NOMO-1 treated with dmso at 0.1 percent for 144 hours (cell line): ENCODE results near the gene FAM228A.
"Not testable (repeated sequence)": the region's sequence is repeated elsewhere in the genome, so short reads cannot be mapped to it uniquely, and the experiment has no call there.

Experiments used
- DNase-seq: peaks from one replicate; lab custom pipeline; 2025; ENCODE audit not compliant: unreplicated experiment; lab: John Stamatoyannopoulos, UW

FAM228A gene

GRCh38 chr2:24190503-24190902 is 15.7 kb downstream of the FAM228A start:
- no peak for DNase-seq

- no peak for DNase-seq
Measured at GRCh38 chr2:24191156-24191555, 16.3 kb downstream of the FAM228A start.

GRCh38 chr2:24191848-24192247 is 17.0 kb downstream of the FAM228A start:
- DNase-seq: no peak

GRCh38 chr2:24197213-24197612 is 22.4 kb downstream of the FAM228A start:
- not testable (repeated sequence) for DNase-seq

DNA sequence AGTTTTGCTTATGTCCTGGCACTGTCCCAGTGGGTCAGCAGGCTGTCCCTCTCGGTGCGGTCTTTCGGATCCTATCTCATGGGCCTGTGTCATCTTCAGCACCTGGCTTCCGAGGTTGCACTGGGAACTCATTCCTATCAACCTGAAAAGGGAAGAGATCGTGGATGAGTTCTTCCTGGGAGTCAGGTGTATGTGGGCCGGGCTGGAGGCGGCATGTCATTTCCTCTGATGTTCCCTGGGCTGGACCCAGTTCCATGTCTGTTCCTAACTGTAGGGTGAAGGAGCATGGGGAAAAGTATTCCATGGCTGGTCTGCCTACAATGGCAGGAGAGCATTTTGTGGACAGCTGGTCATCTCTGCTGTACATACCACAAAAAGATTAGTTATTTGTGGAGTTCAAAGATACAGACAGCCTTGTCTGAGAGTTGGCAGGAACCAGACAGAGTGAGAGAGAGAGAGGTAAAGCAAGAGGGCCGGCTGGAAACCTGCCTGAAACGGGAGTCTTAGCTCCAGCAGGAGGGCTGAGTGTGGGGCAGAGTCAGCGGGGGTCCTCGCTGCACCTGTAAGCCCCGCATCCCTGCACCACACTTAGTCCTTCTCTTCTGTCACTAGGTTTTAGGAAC is 25.2 kb downstream of the FAM228A start:
- no peak for DNase-seq

DNA sequence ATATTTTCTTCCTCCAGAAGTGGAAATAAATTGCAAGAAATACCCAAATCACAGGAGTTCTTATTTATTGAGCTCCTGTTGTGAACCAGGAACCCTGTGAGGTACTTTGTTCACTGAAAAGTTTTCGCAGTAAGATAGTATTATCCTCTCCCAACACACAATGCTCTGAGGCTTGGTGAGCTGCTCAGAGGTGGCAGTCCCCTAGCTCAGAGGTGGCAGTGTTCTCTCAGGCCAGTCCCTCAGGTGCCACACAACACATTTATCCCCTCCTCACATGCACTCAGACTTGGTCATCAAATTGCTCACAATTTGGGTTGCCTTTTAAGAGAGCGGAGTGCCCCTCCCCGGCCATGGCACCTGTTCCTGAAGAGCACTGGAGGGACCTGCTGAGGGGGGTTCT is 25.9 kb downstream of the FAM228A start:
- no peak for DNase-seq

DNA sequence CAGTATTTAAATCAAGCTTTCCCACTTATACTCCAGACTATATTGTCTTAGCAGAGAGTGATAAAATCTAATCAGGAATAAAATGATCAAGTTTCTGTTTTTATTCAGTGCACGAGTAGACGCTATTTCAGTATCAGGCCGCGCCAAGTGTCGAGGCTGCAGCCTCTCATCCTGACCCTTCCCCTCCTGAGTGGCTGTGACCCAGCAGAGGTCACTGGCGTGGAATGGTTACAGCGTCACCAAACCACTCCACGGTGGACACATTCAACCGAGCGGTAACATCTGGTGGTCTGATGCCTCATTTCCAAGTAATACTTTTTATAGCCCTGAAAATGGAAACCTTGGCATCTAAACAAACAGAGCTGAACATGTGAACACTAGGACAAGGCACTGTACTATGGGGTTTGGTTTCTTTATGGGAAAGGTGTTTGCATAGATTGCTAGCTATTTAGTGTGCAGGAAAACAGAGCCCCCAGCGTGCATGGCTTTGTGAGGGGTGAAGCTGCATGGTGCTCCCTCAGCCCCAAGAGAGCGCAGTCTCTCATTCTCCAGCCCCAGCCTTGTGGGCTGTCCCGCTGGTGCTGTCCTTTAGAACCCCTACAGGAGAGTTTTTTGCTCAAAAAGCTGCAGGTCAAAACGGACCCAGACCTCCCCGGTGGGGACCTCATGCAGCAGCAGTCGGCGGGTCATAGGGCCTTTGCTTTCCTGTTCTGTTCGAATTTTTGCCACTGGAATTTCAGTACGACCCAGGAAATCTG is 28.4 kb downstream of the FAM228A start:
- no peak for DNase-seq

GRCh38 chr2:24203787-24204150 is 28.9 kb downstream of the FAM228A start:
- DNase-seq: no peak

DNA sequence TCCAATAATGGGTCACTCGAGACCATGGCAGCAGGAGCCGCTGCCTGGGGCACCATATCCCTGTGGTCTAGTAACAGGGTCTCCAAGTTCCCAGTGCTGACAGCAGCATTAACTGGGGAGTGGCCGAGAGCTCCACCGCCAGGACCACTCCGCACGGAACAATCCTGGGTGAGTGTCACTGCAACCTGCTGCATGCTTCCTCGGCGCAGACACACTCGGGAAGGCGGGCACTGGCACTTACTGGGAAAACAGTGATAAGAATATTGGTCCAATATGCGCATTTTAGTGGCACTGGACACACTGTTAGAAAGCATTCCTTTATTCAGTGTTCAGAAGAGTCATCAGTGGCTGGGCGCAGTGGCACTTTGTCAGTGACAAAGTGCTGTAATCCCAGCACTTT is 29.7 kb downstream of the FAM228A start:
- DNase-seq: no peak

- DNase-seq: no peak
Measured at GRCh38 chr2:24205131-24205530, 30.3 kb downstream of the FAM228A start.

GRCh38 chr2:24206242-24206641 is 31.4 kb downstream of the FAM228A start:
- no peak for DNase-seq

GRCh38 chr2:24206714-24207113 is 31.9 kb downstream of the FAM228A start:
- DNase-seq: no peak

DNA sequence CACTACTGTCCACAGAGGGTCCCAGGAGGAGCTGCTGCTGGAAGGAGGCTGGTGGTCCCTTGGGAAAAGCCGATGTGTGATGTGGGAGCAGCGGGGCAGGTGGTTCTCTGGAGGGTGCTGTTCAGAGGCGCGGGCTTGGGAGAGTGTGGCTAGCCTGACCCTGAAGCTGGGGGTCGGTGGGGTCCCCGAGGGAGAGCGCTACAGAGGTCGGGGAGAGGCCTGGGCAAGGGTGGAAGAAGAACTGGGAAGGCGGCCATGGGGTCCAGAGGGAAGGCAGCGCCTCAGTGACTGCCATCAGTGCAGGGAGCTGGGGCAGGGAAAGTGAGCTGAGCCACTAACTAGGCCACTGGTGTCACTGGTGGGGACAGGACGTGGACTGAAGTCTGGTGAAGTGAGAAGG is 32.5 kb downstream of the FAM228A start:
- no peak for DNase-seq

DNA sequence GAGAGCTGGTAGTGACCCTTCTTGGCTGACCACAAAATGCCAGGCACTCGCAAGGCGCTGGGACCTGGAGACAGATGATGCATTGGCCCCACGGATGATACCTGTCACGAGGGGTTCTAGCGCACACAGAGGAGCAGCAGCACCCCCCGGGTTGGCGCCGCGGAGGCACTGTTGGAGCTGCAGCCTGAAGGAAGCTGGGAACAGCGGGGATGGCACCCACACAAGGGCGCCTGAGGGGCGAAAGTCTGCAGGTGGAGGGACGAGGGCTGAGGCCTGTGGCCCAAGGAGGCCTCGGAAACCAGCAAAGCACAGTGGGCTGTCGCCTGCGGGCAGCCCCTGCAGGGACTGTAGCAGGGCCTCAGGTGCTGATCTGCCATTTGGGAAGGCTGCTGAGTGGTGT is 33.6 kb downstream of the FAM228A start:
- DNase-seq: no peak

DNA sequence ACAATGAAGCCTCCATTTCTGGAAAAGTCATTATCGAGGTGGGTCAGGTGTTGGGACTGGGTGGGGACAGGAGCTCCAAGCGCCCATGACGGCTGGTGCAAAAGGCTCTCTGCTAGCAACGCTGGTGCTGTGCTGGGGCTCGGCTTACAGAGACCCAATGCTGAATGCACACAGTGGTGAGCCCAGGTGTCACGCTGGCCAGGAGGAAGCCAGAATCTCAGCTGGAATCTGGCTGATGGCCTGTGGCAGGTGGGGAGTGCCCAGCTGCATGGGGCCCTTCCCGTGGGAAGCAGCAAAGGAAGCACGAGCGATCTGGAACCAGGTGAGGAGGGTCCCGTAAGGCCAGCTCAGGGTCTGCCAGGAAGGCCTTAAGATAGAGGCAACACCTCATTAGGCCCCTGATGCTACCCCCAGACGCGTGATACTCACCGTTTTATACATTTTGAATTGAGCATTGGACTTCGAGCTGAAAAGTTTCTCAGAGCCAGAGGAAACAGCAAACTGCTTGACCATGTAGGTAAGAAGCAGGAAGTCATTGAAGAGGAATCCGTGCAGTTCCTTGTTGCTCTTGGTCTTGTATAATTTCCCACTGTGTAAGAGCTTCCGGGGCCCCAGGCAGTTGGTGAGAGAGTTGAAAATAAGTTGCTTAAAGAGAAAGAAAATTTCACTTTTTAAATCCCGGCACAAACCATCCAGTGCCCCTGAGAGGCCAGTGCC is 34.7 kb downstream of the FAM228A start:
- DNase-seq: no peak

DNA sequence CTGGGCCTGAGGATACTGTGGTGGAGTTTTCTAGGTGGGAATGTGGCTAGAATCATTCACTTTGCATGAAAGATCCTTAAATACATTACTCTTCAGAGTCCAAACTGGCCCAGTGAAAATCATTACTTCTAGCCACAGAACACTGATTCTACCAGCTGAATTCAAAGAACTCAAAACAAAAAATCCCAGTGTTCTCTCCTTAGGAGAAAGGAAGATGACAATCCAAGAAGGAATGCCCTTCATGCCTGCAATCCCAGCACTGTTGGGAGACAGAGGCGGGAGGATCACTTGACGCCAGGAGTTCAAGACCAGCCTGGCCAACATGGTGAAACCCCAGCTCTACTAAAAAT is 35.2 kb downstream of the FAM228A start:
- no peak for DNase-seq

DNA sequence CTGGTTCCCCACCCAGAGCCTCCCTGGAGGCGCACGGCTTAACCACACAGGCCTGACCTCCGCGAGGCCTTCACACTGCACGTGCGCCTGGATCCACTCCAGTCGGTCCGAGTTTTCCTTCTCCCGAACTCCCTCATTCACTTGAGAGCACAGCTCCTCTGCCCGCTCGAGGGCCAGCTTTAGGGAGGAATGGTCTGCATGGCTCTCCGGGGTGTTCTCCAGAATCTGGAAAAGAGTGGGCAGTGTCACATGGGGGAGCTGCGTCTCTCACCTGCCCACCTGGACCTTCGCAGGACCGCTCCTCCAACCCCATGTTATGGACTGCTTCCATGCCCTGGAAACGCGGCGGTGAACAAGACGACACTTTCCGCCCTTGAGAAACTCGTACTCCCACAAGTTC is 35.9 kb downstream of the FAM228A start:
- no peak for DNase-seq

GRCh38 chr2:24211408-24211807 is 36.6 kb downstream of the FAM228A start:
- no peak for DNase-seq

DNA sequence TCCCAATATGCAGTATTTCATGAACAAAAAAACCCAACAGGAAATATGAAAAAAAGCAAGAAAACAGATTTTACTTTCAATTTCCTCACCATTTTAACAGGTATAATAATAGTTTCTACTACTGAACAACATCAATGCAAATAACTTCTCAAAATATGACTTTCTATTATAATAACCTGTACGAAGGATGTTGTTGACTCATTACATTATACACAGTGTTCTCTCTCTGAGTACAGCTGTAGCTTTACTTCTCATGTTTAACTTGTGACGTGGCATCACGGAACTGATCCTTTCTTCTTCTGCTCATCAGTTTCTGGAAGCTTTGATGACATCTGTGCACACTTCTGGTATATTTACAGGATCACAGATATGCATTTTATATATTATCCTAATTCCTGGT is 40.0 kb downstream of the FAM228A start:
- no peak for DNase-seq

GRCh38 chr2:24220554-24221291 is 45.9 kb downstream of the FAM228A start:
- DNase-seq: no peak

DNA sequence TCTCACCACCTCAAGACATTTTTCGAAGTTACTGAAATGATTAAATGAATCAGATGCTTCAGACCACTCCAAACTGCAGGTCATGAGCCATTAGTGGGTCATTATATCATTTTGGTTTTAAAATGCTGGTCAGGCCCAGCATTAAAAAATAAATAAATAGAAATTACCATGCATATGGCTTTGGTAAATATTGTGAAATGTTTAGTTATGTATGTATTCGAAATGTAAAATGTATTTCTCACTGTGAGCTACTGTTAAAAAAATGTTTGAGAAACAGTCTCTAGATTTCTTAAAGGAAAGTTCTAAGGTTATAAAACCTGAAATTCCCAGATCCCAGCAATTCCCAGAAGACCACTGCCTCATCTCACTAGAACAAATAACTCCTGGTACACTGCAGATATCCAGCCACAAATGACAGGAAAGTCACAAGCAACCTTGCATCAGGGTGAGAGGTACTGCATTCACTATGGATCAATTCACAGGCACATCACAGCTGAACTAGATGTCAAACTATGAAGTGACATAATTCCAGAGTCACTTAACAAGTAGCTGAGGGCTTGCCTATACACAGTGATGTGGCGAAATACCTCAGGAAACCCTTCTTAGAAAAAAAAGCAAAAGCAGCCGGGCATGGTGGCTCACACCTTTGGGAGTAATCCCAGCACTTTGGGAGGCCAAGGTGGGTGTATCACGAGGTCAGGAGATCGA is 46.6 kb downstream of the FAM228A start:
- no peak for DNase-seq
